GM08714 (cell line): ENCODE results near the gene B3GAT3.

Source experiments
- H3K4me3 ChIP-seq: fragments of 200-500 bp; sonication (Bioruptor generic); 2 replicates; pipeline ENCODE4 v1.5.1; 2014; ENCODE audit warnings: mild to moderate bottlenecking, low read length, inconsistent platforms
- ZNF274 ChIP-seq: IDR thresholded peaks from 2 replicates; pipeline ENCODE4 v1.6.1; 2012; ENCODE audit warnings: mild to moderate bottlenecking, low read depth, low read length

B3GAT3 gene

GRCh38 chr11:62602141-62603071 lies 19.4 kb downstream of the B3GAT3 start:
- no peak for TF ChIP-seq ZNF274

GRCh38 chr11:62601372-62602140 lies 20.2 kb downstream of the B3GAT3 start, which contains the start of gene MTA2:
MTA2 (minus strand) TSS chr11:62601865; CDS start chr11:62601450, 415 bp downstream.
- TF ChIP-seq ZNF274 = no peak
- peak within 1 kb of the TSS; percentile 96 for H3K4me3 ChIP-seq

More at GRCh38 chr11:62602141-62603071, 19.4 kb downstream of the B3GAT3 start:
- H3K4me3 ChIP-seq = peak overlapping the region; percentile 26; the same call in 1 of the 2 replicates

GRCh38 chr11:62601122-62601371 lies 20.7 kb downstream of the B3GAT3 start:
- no peak for TF ChIP-seq ZNF274
- H3K4me3 ChIP-seq = peak overlapping the region; percentile 96

GRCh38 chr11:62600367-62601121 lies 21.2 kb downstream of the B3GAT3 start:
- peak overlapping the region; percentile 96 for H3K4me3 ChIP-seq
- no peak for TF ChIP-seq ZNF274

- H3K4me3 ChIP-seq = peak overlapping the region; percentile 96
Measured at GRCh38 chr11:62599901-62600300, 21.9 kb downstream of the B3GAT3 start.

GRCh38 chr11:62599069-62599696 lies 22.6 kb downstream of the B3GAT3 start:
- H3K4me3 ChIP-seq = peak overlapping the region; percentile 96

More at GRCh38 chr11:62599901-62600300, 21.9 kb downstream of the B3GAT3 start:
- TF ChIP-seq ZNF274 = no peak

GRCh38 chr11:62595124-62595523 lies 26.7 kb downstream of the B3GAT3 start:
- TF ChIP-seq ZNF274 = no peak
- no peak overlapping the region for H3K4me3 ChIP-seq

More at GRCh38 chr11:62599069-62599696, 22.6 kb downstream of the B3GAT3 start:
- no peak for TF ChIP-seq ZNF274

GRCh38 chr11:62593434-62594044 lies 28.2 kb downstream of the B3GAT3 start:
- H3K4me3 ChIP-seq = no peak overlapping the region
- no peak for TF ChIP-seq ZNF274

- H3K4me3 ChIP-seq = no peak overlapping the region
- no peak for TF ChIP-seq ZNF274
Measured at GRCh38 chr11:62592989-62593421, 28.8 kb downstream of the B3GAT3 start.

GRCh38 chr11:62592146-62592815 lies 29.5 kb downstream of the B3GAT3 start:
- no peak for TF ChIP-seq ZNF274

GRCh38 chr11:62591448-62592145 lies 30.2 kb downstream of the B3GAT3 start, which contains the start of gene TUT1:
TUT1 (minus strand) TSS chr11:62591523; CDS start chr11:62591485, 38 bp downstream.
- H3K4me3 ChIP-seq = peak within 1 kb of the TSS; percentile 88
- TF ChIP-seq ZNF274 = no peak

More at GRCh38 chr11:62592146-62592815, 29.5 kb downstream of the B3GAT3 start:
- H3K4me3 ChIP-seq = peak overlapping the region; percentile 59; the same call in 1 of the 2 replicates
